ENCODE results near the gene NOC4L. TPM values are rescaled to one million over a fixed set of nuclear protein-coding genes. Genes with fewer than 3 reads are reported as not detected.

The NOC4L gene
- polyA plus RNA-seq, 1 donor (not counting 4 experiments of a cell fraction or from before 2014, with no cell fraction given): 3.7 TPM

DNA sequence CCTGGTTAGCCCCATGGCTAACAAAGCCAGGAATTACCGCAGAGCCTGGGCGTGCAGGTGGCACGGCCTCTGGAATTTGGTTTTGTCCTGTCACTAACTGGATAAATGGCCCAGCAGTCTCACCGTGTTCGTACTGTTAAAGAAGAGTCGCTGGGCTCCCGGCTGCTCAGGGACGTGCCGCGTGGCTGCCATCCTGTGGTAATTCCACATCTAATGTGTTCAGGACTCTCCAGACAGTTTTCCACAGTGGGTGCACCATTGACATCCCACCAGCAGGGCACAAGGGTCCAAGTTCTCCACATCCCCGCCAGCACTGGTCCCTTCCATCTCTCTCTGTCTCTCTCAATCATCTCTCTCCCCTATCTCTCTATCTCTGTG, 19.6 kb downstream of the NOC4L start:
- FAIRE-seq: no peak
- TF ChIP-seq EZH2 (IDR thresholded peaks at IDR 0.05; ENCODE audit: low read length) (no peak), CTCF (optimal IDR thresholded peaks at IDR 0.05 in 1 of 3, IDR thresholded peaks at IDR 0.05 in 1 of 3, conservative IDR thresholded peaks at IDR 0.05 in 1 of 3; ENCODE audit: extremely low read depth in 1 of 3, insufficient read depth in 2 of 3, low read length in 3 of 3) (peak in 1 of 3 experiments; percentile 27)
- no peak overlapping the region for H3K4me2 ChIP-seq (ENCODE audit: control insufficient read depth, extremely low read depth, insufficient read depth, low read depth, low read length)
- H2AFZ ChIP-seq (ENCODE audit: control insufficient read depth, low read length): no peak overlapping the region
- H3K4me3 ChIP-seq (ENCODE audit: control insufficient read depth in 2 of 3, extremely low read depth in 1 of 3, insufficient read depth in 2 of 3, low read depth in 1 of 3, low read length in 3 of 3): no peak overlapping the region
- H3K9ac ChIP-seq (ENCODE audit: control insufficient read depth, extremely low read depth, insufficient read depth, low read length): no peak overlapping the region
- peaks cover 17% of the 10 kb centered on the region for H3K27me3 ChIP-seq (ENCODE audit: control insufficient read depth, extremely low read depth, insufficient read depth, low read length)
- dilution Hi-C loops (cut with MboI; ENCODE audit: extremely low pct_ligation_motif_present, low sequenced_read_pairs): no loop called here
- H3K79me2 ChIP-seq (ENCODE audit: control insufficient read depth, insufficient read depth, low read length): no peaks in the 10 kb centered on the region
- H3K9me1 ChIP-seq (ENCODE audit: control insufficient read depth, extremely low read depth, insufficient read depth, low read length): no peaks in the 10 kb centered on the region
- no peaks in the 10 kb centered on the region for H3K4me1 ChIP-seq (ENCODE audit: control insufficient read depth, extremely low read depth, insufficient read depth, low read length)
- H3K9me3 ChIP-seq (ENCODE audit: control insufficient read depth, low read depth, low read length): no peaks in the 10 kb centered on the region
- no peak for DNase-seq (ENCODE audit: low read depth, low spot score)
- no peaks in the 10 kb centered on the region for H3K36me3 ChIP-seq (ENCODE audit: control insufficient read depth in 2 of 2, extremely low read depth in 1 of 2, insufficient read depth in 2 of 2, low read length in 2 of 2)
- H3K27ac ChIP-seq (ENCODE audit: control insufficient read depth, insufficient read depth, low read length): no peak overlapping the region
- no peaks in the 10 kb centered on the region for H4K20me1 ChIP-seq (ENCODE audit: control insufficient read depth, extremely low read depth, insufficient read depth, low read length)

GRCh38 chr12:132164426-132164825, 20.2 kb downstream of the NOC4L start:
- Histone ChIP-seq H3K4me3 (ENCODE audit: control insufficient read depth in 2 of 3, extremely low read depth in 1 of 3, insufficient read depth in 2 of 3, low read depth in 1 of 3, low read length in 3 of 3) (no peak overlapping the region), H3K9ac (ENCODE audit: control insufficient read depth, extremely low read depth, insufficient read depth, low read length) (no peak overlapping the region), H3K9me1 (ENCODE audit: control insufficient read depth, extremely low read depth, insufficient read depth, low read length) (no peaks in the 10 kb centered on the region), H4K20me1 (ENCODE audit: control insufficient read depth, extremely low read depth, insufficient read depth, low read length) (no peaks in the 10 kb centered on the region), H3K27ac (ENCODE audit: control insufficient read depth, insufficient read depth, low read length) (no peak overlapping the region), H3K36me3 (ENCODE audit: control insufficient read depth in 2 of 2, extremely low read depth in 1 of 2, insufficient read depth in 2 of 2, low read length in 2 of 2) (no peaks in the 10 kb centered on the region), H3K79me2 (ENCODE audit: control insufficient read depth, insufficient read depth, low read length) (no peaks in the 10 kb centered on the region), H3K4me1 (ENCODE audit: control insufficient read depth, extremely low read depth, insufficient read depth, low read length) (no peaks in the 10 kb centered on the region), H3K9me3 (ENCODE audit: control insufficient read depth, low read depth, low read length) (no peaks in the 10 kb centered on the region), H3K27me3 (ENCODE audit: control insufficient read depth, extremely low read depth, insufficient read depth, low read length) (peaks cover 17% of the 10 kb centered on the region), H2AFZ (ENCODE audit: control insufficient read depth, low read length) (no peak overlapping the region), H3K4me2 (ENCODE audit: control insufficient read depth, extremely low read depth, insufficient read depth, low read depth, low read length) (no peak overlapping the region)
- DNase-seq (ENCODE audit: low read depth, low spot score) (no peak), FAIRE-seq (no peak)
- TF ChIP-seq CTCF (optimal IDR thresholded peaks at IDR 0.05 in 1 of 3, IDR thresholded peaks at IDR 0.05 in 1 of 3, conservative IDR thresholded peaks at IDR 0.05 in 1 of 3; ENCODE audit: extremely low read depth in 1 of 3, insufficient read depth in 2 of 3, low read length in 3 of 3) (no peak), EZH2 (IDR thresholded peaks at IDR 0.05; ENCODE audit: low read length) (no peak)
- dilution Hi-C loops (cut with MboI; ENCODE audit: extremely low pct_ligation_motif_present, low sequenced_read_pairs): no loop called here

Measured in keratinocyte (primary cell).